Measurements from ENCODE around the gene METAP1. TPM values are rescaled to one million over a fixed set of nuclear protein-coding genes. Genes with fewer than 3 reads are reported as not detected.

Gene METAP1
- polyA plus RNA-seq, 3 donors, result 15.9 to 21.7 (median 20.6) TPM

DNA sequence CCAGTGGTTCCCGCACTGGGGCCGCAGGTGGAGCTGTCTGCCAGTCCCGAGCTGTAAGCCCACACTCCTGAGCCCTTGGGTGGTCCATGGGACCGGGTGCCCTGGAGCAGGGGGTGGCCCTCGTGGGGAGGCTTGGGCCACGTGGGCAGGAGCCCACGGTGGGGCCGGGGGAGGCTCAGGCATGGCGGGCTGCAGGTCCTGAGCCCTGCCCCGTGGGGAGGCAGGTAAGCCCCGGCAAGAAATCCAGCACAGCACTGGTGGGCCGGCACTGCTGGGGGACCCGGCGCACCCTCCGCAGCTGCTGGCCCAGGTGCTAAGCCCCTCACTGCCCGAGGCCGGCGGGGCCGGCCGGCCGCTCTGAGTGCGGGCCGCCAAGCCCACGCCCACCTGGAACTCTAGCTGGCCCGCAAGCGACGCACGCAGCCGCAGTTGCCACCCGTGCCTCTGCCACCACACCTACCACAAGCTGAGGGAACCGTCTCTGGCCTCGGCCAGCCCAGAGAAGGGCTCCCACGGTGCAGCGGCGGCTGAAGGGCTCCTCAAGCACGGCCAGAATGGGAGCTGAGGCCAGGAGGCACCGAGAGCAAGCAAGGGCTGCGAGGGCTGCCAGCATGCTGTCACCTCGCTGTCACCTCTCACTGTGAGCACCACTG, 2.0 kb upstream of the METAP1 start:
- Mint-ChIP-seq H3K4me1 (peaks cover 25% of the 10 kb centered on the region), H3K9me3 (peaks cover 0 to 5% (median 2%) of the 10 kb centered on the region in 7 donors), H3K27ac (no peak overlapping the region), H3K27me3 (ENCODE audit: low read depth in 3 of 3) (peaks cover 0 to 2% (median 0%) of the 10 kb centered on the region in 3 donors), H3K4me3 (no peak overlapping the region), H3K36me3 (no peaks in the 10 kb centered on the region)
- no peak overlapping the region for H3K9ac ChIP-seq (ENCODE audit: insufficient read depth, low read length, poor library complexity, severe bottlenecking)
- no peaks in the 10 kb centered on the region for H3K27me3 ChIP-seq (ENCODE audit: control insufficient read depth in 2 of 2, insufficient read depth in 2 of 2, low read length in 2 of 2)
- no peak for DNase-seq
- H3K4me1 ChIP-seq (ENCODE audit: control insufficient read depth in 1 of 2, insufficient read depth in 2 of 2, low read length in 2 of 2), result peaks cover 12 to 15% of the 10 kb centered on the region in 2 donors
- H4K20me1 ChIP-seq (ENCODE audit: insufficient read depth, low read length), result peaks cover 18% of the 10 kb centered on the region
- H3K4me2 ChIP-seq (replicated peaks; ENCODE audit: extremely low read depth, low read length, poor library complexity, severe bottlenecking), result no peak overlapping the region
- intact Hi-C loops (cut with micrococcal nuclease), result loop anchor here (2.0 to 10.0 kb wide), 2 partner anchors 63 to 69 kb away; partner anchors contain the start of gene EIF4E (in 1 of the 2)
- no peak overlapping the region for H3K27ac ChIP-seq (ENCODE audit: low read depth in 1 of 2, low read length in 2 of 2)
- H3K4me3 ChIP-seq (replicated peaks in 1 of 3; ENCODE audit: low read depth in 2 of 3, low read length in 3 of 3), result no peak overlapping the region
- H3K36me3 ChIP-seq (replicated peaks in 1 of 2; ENCODE audit: control insufficient read depth in 1 of 2, insufficient read depth in 2 of 2, low read length in 2 of 2), result no peaks in the 10 kb centered on the region
- no peaks in the 10 kb centered on the region for H3K9me3 ChIP-seq (replicated peaks in 1 of 2; ENCODE audit: control insufficient read depth in 1 of 2, insufficient read depth in 1 of 2, low read length in 2 of 2)
- peaks cover 30% of the 10 kb centered on the region for H3K79me2 ChIP-seq (ENCODE audit: insufficient read depth, low read length)
- WGBS (ENCODE audit: insufficient coverage), result 96% methylated on average over 39 of the region's 39 CpGs
- no peak overlapping the region for H2AFZ ChIP-seq (ENCODE audit: insufficient read depth, low read depth, low read length, poor library complexity, severe bottlenecking)
- TF ChIP-seq, protein P1, sequence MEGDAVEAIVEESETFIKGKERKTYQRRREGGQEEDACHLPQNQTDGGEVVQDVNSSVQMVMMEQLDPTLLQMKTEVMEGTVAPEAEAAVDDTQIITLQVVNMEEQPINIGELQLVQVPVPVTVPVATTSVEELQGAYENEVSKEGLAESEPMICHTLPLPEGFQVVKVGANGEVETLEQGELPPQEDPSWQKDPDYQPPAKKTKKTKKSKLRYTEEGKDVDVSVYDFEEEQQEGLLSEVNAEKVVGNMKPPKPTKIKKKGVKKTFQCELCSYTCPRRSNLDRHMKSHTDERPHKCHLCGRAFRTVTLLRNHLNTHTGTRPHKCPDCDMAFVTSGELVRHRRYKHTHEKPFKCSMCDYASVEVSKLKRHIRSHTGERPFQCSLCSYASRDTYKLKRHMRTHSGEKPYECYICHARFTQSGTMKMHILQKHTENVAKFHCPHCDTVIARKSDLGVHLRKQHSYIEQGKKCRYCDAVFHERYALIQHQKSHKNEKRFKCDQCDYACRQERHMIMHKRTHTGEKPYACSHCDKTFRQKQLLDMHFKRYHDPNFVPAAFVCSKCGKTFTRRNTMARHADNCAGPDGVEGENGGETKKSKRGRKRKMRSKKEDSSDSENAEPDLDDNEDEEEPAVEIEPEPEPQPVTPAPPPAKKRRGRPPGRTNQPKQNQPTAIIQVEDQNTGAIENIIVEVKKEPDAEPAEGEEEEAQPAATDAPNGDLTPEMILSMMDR (IDR thresholded peaks at IDR 0.05), result no peak

- peaks cover 0 to 2% (median 2%) of the 10 kb centered on the region in 3 donors for H3K27me3 Mint-ChIP-seq (ENCODE audit: low read depth in 3 of 3)
- intact Hi-C loops (cut with micrococcal nuclease), result loop anchor here (2.0 to 10.0 kb wide), 3 partner anchors 62 to 70 kb away; partner anchors contain the start of gene EIF4E (in 2 of the 2)
- no peaks in the 10 kb centered on the region for H3K36me3 ChIP-seq (replicated peaks in 1 of 2; ENCODE audit: control insufficient read depth in 1 of 2, insufficient read depth in 2 of 2, low read length in 2 of 2)
These were observed 893 bp upstream of the METAP1 start for GRCh38 chr4:98994474-98995182.

More at GRCh38 chr4:98994474-98995182, 893 bp upstream of the METAP1 start:
- peak in 1 of 3 donors; percentile 2 for DNase-seq
- Mint-ChIP-seq H3K27ac (peak overlapping the region; percentile 87 to 95 (median 93)), H3K9me3 (peaks cover 0 to 5% (median 2%) of the 10 kb centered on the region in 7 donors), H3K4me3 (peak overlapping the region; percentile 84 to 93), H3K4me1 (peaks cover 25% of the 10 kb centered on the region), H3K36me3 (no peaks in the 10 kb centered on the region)
- H3K9ac ChIP-seq (ENCODE audit: insufficient read depth, low read length, poor library complexity, severe bottlenecking), result peak overlapping the region; percentile 68
- TF ChIP-seq, protein P1 (IDR thresholded peaks at IDR 0.05), result no peak
- H3K27me3 ChIP-seq (ENCODE audit: control insufficient read depth in 2 of 2, insufficient read depth in 2 of 2, low read length in 2 of 2), result no peaks in the 10 kb centered on the region
- H3K27ac ChIP-seq (ENCODE audit: low read depth in 1 of 2, low read length in 2 of 2), result peak overlapping the region; percentile 54 to 91
- H3K79me2 ChIP-seq (ENCODE audit: insufficient read depth, low read length), result peaks cover 41% of the 10 kb centered on the region
- H2AFZ ChIP-seq (ENCODE audit: insufficient read depth, low read depth, low read length, poor library complexity, severe bottlenecking), result peak overlapping the region; percentile 95
- WGBS (ENCODE audit: insufficient coverage), result 26% methylated on average over 7 of the region's 17 CpGs
- no peaks in the 10 kb centered on the region for H3K9me3 ChIP-seq (replicated peaks in 1 of 2; ENCODE audit: control insufficient read depth in 1 of 2, insufficient read depth in 1 of 2, low read length in 2 of 2)
- peak overlapping the region; percentile 94 for H3K4me2 ChIP-seq (replicated peaks; ENCODE audit: extremely low read depth, low read length, poor library complexity, severe bottlenecking)
- H3K4me3 ChIP-seq (replicated peaks in 1 of 3; ENCODE audit: low read depth in 2 of 3, low read length in 3 of 3), result peak overlapping the region; percentile 37 to 84 (median 53)
- H3K4me1 ChIP-seq (ENCODE audit: control insufficient read depth in 1 of 2, insufficient read depth in 2 of 2, low read length in 2 of 2), result peaks cover 12 to 15% of the 10 kb centered on the region in 2 donors
- H4K20me1 ChIP-seq (ENCODE audit: insufficient read depth, low read length), result peaks cover 24% of the 10 kb centered on the region

Measured in CD14-positive monocyte (primary cell).